NCI-H69 (cell line): Measurements from ENCODE around the gene PLA2G6.

Source experiments
- DNase-seq: peaks from one replicate; lab custom pipeline; 2025; lab: John Stamatoyannopoulos, UW

The PLA2G6 gene, protein sequence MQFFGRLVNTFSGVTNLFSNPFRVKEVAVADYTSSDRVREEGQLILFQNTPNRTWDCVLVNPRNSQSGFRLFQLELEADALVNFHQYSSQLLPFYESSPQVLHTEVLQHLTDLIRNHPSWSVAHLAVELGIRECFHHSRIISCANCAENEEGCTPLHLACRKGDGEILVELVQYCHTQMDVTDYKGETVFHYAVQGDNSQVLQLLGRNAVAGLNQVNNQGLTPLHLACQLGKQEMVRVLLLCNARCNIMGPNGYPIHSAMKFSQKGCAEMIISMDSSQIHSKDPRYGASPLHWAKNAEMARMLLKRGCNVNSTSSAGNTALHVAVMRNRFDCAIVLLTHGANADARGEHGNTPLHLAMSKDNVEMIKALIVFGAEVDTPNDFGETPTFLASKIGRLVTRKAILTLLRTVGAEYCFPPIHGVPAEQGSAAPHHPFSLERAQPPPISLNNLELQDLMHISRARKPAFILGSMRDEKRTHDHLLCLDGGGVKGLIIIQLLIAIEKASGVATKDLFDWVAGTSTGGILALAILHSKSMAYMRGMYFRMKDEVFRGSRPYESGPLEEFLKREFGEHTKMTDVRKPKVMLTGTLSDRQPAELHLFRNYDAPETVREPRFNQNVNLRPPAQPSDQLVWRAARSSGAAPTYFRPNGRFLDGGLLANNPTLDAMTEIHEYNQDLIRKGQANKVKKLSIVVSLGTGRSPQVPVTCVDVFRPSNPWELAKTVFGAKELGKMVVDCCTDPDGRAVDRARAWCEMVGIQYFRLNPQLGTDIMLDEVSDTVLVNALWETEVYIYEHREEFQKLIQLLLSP

DNA sequence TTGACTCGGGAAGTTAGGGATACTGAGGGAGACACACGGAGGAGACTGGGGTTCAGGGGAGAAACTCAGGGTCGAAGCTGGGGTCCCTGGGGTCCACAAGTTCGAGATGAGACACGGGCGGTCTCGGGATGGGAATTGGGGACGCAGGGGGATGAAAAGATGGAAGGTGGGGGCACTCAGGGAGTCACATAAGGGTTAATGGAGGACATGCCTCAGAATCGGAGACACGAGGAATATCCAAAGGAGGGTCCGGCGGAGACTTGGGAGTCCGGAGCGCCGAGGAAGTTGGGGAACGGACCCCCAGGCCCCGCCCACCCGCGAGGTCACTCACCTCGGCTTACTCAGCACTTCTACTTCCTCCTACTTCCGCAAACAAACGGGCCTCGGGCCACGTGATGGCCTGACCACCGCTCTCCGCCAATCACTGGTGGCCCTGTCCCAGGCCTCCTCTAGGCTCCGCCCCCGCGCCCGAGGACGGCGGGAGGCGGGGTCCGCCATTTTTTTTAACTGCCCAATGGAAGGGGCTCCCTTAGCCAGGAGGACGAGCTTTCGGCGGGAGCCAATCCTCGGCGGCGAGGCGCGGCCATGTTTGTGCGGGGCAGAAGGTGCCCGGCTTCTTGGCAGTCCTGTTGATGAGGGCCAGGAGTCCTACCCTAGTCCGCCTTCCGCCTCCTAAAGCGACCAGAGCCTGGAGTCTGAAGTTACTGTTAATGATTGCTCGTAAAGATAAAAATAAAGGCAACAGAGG is at the start of gene PLA2G6:
Gene PLA2G6 (minus strand): TSS at position 378 of the 748 bp plus-strand sequence. CDS start 12,404 bp downstream, outside the sequence.
- DNase-seq, result peak; percentile 99

DNA sequence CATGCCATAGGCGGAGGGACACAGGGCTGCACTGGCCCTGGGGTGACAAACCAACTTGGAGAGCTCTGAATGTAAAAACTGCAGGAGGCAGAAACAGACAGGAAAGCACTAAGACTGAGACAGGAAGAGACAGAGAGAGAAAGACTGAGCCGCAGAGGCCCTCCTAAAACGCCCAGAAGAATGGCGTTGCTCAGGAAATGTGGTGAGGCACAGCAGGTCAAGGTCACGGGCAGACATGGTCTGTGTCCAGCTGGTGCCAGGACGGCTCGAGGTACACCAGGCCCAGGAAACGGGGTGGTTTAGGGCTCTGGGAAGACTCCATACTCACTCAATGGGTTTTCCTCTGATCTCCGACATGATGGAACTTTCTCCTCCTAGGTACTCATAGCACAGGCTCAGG is 49.3 kb upstream of the PLA2G6 start:
- no peak for DNase-seq

DNA sequence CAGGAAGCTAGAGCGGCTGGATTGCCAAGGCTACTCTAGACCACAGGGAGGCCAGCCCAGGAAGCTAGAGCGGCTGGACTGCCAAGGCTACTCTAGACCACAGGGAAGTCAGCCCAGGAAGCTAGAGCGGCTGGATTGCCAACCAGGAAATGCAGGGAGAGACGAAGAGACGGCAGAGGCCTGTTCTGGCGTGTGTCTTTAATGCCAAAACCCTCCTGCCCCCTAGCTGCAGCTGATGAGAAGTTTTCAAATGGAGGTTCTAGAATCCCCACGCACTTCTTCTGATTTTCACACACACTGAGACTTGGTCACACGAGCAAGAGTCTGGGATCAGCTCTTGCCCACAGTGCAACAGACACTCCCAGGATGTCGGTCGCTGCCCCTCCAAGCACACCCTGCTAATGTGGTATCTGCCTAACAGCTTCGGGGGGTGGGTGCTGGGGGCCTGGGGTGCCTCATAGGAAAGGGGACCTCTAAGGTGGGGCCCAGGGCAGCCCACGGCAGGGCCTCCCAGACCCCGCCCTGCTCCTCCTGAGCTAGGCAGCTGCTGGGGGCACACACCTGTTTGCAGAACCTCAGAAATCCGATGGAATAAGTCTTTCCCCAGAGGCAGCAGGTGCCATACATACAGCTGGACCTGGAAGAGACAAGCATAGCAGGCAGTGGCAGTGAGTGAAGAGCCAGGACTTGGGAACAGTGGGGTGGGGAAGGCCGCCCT is 48.6 kb upstream of the PLA2G6 start:
- DNase-seq, result peak; percentile 25

DNA sequence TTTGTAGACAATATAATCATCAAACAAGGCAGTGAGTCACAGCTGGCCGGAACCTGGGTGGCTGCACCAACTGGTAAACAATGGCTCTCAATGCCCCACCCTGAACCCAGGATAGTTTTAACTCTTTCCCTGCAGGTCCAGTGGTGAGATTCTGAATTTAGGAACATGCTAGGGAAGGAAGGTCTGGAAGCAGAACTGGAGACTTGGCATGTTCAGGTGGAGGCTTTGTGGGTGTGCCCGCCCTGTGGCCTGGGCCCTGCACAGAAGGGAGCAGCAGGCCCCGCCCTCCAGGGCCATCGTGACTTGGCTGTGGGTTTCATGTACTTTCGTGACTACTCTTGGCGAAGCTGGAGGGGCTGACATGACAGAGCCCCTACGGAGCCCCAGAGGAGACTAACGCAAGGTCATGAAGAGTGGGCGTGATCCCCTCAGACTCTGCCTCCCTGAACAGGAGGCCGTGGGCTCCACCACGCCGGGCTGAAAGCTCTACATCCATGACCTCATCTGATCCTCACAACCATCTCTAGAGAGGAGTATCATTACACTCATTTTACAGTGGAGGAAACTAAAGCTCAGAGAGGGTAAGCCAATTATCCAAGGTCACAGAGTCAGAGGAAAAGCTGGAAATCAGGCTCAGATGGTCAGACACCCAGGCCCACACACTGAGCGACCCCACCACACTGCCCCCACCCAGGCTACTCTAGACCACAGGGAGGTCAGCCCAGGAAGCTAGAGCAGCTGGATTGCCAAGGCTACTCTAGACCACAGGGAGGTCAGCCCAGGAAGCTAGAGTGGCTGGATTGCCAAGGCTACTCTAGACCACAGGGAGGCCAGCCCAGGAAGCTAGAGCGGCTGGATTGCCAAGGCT is 47.5 kb upstream of the PLA2G6 start:
- peak; percentile 75 for DNase-seq

DNA sequence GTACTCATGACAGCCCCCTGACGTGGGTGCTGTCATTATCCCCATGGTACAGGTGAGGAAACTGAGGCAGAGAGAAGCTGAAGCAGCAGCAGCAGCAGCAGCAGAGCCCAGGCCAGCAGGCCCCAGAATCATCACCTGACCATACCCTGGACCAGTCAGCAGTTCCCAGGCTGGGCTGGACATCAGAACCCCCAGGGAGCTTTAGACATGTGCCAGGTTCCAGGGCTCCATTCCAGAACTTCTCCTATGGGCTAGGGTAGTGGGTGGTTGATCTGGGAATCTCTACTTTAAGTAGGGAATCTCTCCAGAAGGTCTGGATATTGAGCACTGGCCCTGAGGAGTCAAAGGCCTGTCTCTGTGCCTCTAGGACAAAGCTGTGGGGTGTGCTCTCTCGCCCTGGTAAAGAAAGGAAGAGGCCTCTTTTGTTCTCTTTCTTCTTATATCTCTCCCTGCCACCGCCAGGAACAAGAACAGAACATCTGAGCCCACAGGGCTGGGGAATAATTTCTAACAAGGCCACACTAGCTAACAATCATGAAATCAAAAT is 46.8 kb upstream of the PLA2G6 start:
- DNase-seq, result no peak

DNA sequence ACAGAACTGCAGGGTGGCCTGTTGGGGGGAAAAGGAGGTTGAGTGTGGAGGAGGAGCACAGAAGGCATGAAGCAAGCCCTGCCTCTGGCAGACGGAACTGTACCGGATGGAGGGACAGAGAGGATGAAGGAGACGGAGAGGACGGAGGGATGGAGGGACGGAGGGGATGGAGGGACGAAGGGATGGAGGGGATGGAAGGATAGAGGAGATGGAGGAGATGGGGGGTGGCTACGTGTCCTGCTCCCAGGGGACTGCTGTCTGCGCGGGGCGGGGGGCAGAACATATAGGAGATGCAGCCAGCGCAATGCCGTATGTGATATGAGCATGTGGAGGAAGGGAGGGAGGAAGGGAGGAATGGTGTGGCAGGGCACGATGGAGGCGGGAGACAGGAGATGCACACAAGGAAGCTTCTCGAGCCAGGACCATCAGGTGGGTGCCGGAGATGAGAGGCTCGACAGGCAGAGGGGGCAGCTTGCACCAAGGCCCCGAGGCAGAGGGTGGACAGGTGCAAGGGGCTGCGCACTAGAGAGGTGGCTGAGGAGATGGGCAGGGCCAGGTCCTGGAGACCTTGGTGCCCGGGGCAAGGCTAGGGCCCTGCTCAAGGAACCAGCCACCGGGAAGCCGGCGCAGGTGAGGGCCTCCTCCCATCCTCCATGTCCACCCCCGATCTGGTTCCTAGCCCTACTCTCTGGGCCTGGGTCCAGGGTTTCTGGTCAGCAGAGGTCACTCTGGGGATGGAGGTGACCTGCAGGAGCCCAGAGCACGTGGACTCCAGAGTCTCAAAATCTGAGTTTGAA is 45.4 kb upstream of the PLA2G6 start:
- DNase-seq, result no peak

DNA sequence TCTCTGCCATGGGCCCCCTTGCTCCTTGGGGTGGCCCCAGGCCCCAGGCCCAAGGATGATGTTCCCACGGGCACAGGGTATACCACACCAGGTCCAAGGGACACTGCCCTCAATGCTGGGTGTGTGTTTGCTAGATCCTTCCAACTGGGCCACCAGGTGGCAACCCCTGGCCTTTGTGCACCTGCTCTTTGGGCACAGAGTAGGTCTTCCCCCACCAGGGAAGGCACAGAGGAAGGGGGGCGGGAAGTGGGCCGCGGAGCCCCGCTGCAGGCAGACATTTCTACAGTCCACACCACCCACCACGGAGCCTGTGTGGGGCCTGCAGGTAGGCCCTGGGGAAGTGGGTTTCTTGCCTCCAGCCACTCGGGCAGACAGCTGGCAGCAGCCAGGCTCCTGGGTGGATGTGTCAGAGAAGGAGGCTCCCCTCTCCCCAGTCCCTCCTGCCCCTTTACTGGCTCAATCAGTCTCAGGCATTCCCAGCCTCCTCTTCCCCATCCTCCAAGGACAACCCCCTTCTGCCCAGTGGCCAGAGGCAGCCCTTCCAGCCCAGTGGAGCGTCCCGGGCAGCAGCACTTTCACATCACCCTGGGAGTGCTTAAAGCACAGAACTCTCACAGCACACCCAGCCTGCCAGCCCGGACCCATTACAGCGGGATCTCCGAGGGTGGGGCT is 41.8 kb upstream of the PLA2G6 start:
- no peak for DNase-seq

DNA sequence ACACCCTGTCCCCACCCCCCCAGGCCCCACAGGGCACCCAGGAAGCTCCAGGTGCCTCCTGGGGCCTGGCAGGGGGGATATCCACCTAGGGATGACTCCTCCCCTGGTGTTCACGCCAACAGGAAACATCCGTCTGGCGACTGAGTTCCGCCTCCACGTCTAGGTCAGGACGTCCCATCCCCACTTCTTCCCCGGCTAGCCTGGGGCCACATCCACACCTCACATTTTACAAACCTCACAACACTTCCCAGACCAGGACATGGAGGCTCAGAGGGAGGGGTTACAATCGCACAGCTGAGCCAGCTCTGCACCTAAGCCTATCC is 41.1 kb upstream of the PLA2G6 start:
- DNase-seq, result no peak

DNA sequence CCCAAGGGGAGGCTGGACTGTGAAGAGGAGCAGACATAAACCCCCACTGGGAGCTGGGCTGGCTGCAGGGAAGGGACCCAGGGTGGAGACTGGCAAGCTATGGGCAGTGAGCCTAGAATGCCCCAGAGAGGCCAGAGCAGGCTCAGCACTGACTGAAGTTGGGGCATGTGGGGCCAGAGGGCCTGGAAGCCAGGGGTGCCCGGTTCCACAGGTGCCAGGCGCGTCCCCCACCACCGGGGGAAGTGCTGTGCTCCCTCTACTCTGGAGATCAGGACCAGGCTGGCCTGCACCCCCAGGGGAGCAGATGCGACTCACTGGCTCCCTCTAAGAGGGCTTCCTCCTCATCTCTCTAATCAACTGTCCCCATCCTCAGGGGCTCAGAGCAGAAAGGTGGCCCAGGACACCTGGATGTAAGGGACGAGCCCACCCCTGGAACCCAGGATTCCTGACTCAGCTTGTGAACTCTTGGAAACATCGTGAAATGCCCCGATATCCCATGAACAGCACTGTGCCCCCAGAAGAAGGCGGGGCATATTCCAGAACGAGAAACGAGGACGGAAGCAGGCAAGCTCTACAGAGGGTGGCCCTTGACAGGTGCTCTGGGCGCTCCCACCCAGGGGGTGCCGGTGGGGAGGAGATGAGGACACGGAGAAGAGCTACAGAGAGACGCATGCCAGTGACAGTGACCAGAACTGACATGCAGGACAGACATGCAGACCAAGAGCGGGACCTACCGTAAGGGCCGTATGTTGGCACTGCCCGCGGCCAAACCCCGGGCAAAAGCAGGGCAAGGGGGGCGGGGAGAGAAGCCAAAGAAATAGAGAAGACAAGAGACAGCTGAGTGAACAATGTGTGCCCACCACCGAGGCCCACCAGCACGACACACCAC is 40.5 kb upstream of the PLA2G6 start:
- DNase-seq, result no peak

DNA sequence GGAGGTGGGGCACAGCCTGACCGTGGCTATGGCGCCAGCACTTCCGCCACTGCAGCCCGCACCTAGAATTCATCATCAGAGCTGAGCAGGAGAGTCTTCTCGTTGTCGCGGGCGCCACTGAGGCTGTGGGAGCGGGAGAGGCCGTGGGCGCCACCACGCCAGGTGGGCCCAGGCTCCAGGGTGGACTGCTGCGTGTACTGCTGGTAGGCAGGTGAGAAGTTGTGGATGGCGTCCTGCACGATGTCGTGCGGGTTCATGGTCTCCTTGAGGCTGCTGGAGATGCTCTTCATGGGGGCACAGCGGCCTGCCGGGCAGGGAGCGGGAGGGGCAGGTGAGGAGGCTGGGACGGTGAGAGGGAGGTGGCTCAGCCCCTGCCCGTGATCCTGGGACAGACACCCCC is 39.8 kb upstream of the PLA2G6 start:
- no peak for DNase-seq

DNA sequence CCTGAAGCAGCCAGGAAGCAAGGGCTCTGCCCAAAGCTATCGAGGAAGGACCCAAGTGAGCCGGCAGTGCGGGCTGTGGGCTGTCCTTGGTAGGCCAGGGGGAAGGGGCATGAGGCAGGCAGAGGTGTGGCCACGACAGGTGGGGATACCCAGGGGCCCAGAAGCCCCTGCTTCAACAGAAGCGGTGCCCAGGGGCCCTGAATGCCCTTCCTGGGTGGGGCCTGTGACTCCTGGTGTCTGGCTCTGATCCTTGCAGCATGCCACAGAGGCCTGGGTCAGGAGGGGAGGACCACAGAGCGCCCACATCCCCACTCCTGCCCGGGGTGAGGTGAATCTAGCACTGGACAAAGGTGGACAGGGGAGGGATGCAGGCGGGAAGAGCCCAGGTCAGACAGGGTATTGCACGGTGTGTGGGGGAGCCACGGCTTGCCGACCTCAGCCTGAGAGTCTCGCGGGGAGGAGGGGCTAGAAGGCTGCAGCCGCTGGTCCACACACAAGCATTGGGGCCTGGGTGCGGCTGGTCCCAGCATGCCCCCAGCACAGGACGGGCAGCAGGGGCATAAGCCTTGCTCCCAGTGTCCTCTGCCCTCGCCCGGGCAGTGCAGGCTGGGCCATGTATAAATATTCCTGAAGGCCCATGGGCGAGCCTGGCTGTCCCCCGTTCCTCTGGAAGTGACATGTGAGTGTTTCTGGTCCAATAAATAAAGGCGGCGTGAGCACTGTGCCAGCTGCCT is 39.2 kb upstream of the PLA2G6 start:
- DNase-seq, result no peak

DNA sequence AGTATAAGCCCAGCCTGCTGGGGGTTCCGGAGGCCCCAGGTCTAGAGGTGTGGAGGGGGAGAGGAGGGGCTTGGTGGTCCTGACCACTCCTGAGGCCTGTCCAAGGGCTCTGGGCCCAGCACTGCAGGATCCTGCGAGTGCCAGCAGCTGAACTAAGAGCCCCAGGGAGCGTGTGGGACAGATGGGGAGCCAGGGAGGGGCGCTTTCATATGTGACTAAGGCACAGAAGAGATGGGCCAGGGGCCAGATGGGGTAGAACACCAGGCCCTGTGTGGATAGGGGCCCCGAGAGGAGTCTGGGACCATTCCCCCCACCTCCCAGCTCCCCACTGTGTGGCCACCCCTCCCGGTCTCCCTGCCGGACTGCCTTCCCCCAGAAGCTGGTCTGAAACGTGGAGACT is 38.5 kb upstream of the PLA2G6 start:
- DNase-seq, result peak; percentile 27

DNA sequence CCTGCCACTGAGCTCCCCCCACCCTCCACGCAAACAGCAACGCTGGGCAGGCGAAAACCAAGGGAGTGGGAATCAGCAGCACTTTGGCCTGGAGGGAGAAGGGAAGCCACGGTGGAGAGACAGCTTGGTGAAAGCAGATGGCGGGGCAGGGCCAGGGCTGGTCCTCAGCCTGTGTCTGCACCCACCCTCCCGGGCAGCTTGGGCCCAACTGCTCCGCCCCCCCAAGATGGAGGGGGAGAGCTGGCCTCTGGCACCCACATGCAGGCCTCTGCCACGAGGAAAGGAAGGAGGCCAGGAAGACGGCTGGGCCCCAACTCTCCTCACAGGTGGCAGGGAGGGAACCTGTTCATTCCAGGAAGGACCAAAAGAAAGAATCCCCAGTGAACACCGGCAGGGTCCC is 38.0 kb upstream of the PLA2G6 start:
- DNase-seq, result peak; percentile 56

DNA sequence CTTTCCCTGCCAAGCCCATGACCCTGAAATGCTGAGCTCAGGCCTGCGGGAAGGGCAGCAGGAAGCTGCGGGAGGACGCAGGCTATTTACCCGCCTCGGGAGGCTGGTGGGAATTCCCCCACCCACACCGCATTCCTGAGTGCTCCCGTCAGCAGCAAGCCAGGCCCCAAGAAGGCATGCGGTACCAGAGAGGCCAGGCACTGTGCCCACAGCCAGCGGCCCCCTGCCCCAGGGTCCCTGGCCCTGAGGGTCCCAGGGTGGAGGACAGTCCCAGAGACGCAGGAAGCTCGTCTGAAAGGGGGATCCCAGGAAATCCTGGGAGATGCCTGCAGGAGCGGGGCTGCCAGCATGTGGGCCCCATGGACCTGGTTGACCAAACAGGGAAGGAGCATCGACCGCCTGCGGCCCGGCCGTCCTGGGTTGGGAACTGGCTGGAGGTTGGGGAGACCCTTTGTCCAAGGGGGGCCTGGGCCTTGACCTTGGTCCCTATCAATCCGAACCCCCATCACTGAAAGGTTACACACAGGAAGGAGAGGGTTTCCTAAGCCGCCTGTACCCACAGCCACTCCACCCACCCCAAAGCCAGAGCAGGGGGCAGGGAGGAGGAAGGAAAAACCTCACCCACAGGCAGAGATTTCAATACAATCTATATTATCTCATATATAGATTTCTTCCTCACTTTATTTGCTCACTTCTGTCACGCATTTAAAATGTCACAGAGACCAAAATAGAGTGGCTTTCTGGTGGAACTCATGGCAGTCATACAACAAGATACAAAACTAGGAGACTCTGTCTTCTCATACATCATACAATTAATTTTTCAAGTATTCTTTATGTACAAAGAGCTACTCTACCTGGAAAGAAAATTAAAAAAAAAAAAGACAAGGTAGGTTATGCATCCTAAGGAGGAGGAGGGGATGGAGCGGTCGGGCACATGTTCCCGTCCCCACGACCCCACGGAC is 37.3 kb upstream of the PLA2G6 start:
- no peak for DNase-seq

DNA sequence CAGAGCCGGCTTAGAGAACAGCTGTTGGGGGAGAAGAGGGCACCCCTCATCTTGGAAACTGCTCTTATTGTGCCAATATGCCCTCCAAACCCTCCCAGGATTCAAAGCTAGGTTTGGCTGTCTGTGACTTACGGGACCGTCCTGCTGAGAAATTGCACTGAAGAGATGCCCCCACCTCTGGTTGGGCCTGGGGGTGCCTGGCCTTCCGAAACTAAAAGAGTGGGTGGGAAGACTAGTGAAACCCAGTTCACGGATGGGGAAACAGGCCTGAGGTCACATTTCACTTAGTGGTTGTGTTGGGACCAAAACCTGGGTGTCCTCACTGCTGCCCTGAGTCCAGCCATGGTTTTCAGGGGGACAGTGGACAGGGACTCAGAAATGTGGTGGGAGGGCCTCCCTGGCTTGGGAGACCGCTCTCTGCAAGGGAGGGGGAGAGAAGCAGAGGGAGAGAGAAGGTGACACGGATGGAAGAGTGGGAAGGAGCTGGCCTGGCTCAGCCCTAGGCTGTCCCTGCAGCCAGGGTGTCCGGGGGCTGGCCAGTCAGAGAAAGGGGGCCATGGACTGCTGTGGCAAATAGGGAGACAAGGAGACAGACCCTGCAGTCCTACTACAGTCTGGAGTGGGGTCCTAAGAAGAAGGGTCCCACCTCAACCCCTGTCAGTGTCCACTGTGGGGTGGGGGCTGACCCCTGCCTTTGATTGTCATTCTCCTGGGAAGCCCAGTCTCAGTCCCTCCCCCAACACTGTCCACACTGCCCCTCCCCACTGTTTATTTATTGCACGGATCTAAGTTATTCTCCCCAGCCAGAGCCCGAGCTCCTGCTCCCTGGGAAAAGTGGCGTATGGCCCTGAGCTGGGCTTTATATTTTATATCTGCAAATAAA is 33.8 kb upstream of the PLA2G6 start:
- DNase-seq, result no peak
